Raji (cell line): ENCODE measurements around the gene MCTS1.

Experiments
- POLR2A ChIP-seq: IDR thresholded peaks from 2 replicates; pipeline ENCODE4 v1.6.1; 2011; ENCODE audit warnings: low read depth, low read length, control low read depth; ENCODE audit not compliant: insufficient read depth

The MCTS1 gene

DNA sequence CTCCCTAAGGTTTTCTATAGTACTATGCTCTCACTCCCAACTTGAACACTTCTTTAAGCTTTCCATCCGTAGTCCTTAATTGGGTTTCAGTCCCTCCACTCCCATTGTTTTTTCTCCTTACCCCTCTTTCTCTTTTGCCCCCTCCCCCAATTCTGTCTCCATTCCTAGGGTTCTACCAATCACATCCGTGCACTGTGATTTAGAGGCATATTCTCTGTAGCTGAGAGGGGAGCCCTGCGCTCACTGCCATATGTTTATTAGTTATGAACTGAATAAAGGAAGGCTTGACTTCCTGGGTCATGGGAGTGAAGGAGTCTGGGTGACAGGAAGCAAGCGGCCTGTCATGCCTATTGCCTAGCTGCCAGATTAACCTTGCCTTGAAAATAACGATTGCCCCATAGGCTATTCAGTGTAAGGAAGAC, 471 bp downstream of the MCTS1 start:
- no peak; the same call in 1 of the 2 replicates for TF ChIP-seq POLR2A

GRCh38 chrX:120612086-120612485, 8.2 kb downstream of the MCTS1 start:
- TF ChIP-seq POLR2A, result no peak

DNA sequence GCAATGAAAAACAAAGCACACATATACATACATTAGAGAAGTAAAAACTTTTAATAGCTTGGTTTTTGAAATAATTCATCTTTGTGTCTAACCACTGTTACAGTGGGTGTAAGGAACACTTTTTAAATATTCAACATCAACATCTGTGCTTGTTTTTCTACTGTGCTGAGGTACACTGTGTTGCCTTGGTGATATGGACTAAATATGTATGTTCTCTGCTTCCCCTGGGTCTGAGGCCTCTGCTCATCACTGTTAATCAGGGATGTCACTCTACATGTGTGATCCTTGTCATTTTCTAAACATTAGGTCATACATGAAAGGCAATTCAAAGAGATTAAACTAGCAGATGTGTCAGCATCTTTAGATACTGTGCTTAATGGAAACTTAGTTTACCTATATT, 10.9 kb downstream of the MCTS1 start:
- no peak for TF ChIP-seq POLR2A

DNA sequence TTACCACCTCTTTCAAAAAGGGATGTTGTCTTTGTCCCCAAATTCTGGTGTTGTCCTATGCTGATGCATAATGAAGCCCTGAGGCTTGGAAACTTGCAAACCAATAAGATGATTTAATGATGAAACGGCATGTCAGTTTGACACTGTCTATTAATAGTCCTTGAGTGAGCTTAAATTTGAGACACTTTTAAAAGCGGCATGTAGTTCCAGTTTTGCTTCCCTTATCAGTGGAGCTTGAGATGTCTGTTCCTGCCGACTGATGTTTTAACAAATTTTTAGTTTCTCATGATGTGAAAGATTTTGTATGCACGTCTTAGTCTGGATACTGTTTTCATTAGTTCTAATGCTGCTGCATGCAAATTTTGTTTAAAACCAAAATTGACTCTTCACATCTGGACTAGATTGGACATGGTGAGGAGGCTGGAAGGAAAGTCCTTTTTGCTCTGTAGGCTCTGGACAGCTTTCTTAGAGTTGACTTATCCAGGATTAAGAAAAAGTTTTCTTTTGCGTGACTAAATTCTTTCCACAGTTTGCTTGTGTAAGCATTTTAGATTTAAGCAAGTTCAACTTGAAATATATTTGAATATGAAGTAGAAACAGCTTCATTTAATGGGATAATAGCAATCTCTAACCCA, 14.2 kb downstream of the MCTS1 start:
- no peak for TF ChIP-seq POLR2A

- no peak for TF ChIP-seq POLR2A
Observed at GRCh38 chrX:120625371-120625770, 21.5 kb downstream of the MCTS1 start.

- peak; percentile 80 for TF ChIP-seq POLR2A
Observed at GRCh38 chrX:120629667-120630537, 26.0 kb downstream of the MCTS1 start, which contains the start of gene C1GALT1C1. C1GALT1C1 (minus strand) TSS chrX:120630054; CDS start chrX:120627166, 2,888 bp downstream.

GRCh38 chrX:120638619-120639018, 34.7 kb downstream of the MCTS1 start:
- no peak for TF ChIP-seq POLR2A

DNA sequence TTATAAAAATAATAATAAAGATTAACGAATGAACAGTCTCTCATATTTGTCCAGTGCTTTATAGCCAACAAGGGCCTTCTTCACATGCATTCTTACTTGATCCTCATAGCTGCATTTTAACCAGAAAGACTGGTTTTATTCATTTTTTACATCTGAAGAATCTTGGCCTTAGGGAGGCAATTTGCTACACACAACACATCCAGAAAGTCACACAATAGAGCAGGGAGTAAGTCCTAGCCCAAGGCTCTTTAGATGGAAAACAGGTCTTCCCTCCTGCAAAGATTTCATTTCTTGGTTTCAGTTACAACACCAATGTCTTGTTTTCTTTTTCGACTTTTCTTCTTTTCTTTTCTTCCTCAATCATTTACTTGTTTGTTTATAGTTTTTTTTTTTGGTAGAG, 39.0 kb downstream of the MCTS1 start:
- TF ChIP-seq POLR2A, result no peak

DNA sequence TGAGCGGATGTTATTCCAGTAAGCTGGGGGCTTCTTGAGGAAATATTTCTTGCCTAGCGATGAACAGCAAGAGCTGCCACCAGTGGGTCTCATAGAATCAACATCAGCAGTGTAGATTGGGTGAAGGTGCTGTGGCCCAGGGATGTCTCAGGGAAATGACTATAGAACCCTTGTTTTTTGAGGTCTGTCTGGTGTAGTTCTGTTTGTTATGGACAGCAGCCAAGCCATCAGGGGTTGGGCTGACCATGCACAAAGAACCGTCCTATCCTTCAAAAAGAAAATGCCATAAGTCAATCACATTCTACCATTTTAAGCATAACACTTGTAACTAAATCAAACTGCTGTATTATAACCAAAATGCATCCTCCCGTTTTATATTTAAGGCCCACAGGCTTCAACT, 43.2 kb downstream of the MCTS1 start:
- no peak for TF ChIP-seq POLR2A

DNA sequence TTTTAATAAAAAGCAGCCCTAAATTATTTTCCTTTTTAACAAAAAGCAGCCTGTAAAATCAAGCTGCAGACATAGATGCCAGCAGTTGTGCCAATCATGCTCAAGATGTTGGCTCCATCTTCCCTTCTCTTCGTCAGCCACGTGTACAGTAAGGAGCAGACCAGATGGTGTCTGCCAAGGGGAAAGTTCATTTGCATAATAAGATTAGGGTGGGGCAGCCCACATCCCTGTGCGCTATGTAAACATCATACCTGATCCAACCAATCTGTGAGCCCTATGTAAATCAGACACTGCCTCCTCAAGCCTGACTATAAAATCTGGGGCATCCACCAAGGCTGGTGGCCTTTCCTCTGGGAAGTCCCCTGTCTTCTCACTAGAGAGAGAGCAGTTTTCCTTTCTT, 49.1 kb downstream of the MCTS1 start:
- TF ChIP-seq POLR2A, result no peak

- TF ChIP-seq POLR2A, result no peak
Observed at GRCh38 chrX:120660637-120661036, 56.7 kb downstream of the MCTS1 start.
